ENCODE data around the gene TOX2.

TOX2 gene

GRCh38 chr20:43917380-43917779 lies 2.7 kb downstream of the TOX2 start:
- H3K36me3 Mint-ChIP-seq (ENCODE audit: low read depth), result no peaks in the 10 kb centered on the region
- no peak overlapping the region for H3K27ac Mint-ChIP-seq
- TF ChIP-seq CTCF (IDR thresholded peaks at IDR 0.05; ENCODE audit: unreplicated experiment in 3 of 3), result no peak

GRCh38 chr20:43919686-43920403 lies 5.2 kb downstream of the TOX2 start:
- Mint-ChIP-seq H3K4me3 (no peak overlapping the region), H3K4me1 (peaks cover 6% of the 10 kb centered on the region), H3K27ac (no peak overlapping the region), H3K36me3 (ENCODE audit: low read depth) (no peaks in the 10 kb centered on the region), H3K9me3 (peaks cover 3% of the 10 kb centered on the region), H3K27me3 (ENCODE audit: low read depth) (peaks cover 100% of the 10 kb centered on the region)
- no peak for TF ChIP-seq CTCF (IDR thresholded peaks at IDR 0.05; ENCODE audit: unreplicated experiment in 3 of 3)

More at GRCh38 chr20:43917380-43917779, 2.7 kb downstream of the TOX2 start:
- Mint-ChIP-seq H3K9me3 (peaks cover 17% of the 10 kb centered on the region), H3K4me3 (peak overlapping the region in 1 of 3 experiments; percentile 60), H3K27me3 (ENCODE audit: low read depth) (peaks cover 95% of the 10 kb centered on the region), H3K4me1 (peaks cover 6% of the 10 kb centered on the region)

GRCh38 chr20:43920797-43921196 lies 6.1 kb downstream of the TOX2 start:
- Mint-ChIP-seq H3K27ac (no peak overlapping the region), H3K4me1 (peaks cover 4% of the 10 kb centered on the region), H3K27me3 (ENCODE audit: low read depth) (peaks cover 100% of the 10 kb centered on the region), H3K9me3 (no peaks in the 10 kb centered on the region), H3K36me3 (ENCODE audit: low read depth) (no peaks in the 10 kb centered on the region), H3K4me3 (no peak overlapping the region)
- no peak for TF ChIP-seq CTCF (IDR thresholded peaks at IDR 0.05; ENCODE audit: unreplicated experiment in 3 of 3)

GRCh38 chr20:43921227-43921780 lies 6.7 kb downstream of the TOX2 start:
- Mint-ChIP-seq H3K27ac (no peak overlapping the region), H3K4me3 (no peak overlapping the region), H3K27me3 (ENCODE audit: low read depth) (peaks cover 98% of the 10 kb centered on the region), H3K4me1 (peaks cover 9% of the 10 kb centered on the region), H3K9me3 (no peaks in the 10 kb centered on the region), H3K36me3 (ENCODE audit: low read depth) (no peaks in the 10 kb centered on the region)
- TF ChIP-seq CTCF (IDR thresholded peaks at IDR 0.05; ENCODE audit: unreplicated experiment in 3 of 3), result no peak

DNA sequence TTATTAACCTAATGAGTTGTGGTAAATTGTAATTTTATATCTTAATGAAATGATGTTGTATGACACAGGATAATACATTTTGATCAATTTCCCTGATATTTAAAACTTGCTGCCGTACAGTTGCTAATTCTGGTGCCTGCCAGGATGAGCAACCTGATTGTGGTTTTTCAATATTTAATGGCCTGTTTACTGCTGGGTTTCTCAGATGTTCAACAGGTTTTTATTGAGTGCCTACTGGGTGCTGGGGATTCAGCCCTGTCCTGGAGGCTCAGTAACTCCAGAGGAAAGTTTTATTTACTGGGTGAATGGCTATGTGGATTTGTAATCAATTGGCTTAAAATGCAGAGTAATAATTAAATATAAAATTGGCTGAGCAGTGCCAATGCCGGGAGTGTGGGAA lies 8.0 kb downstream of the TOX2 start:
- no peak overlapping the region for H3K4me3 Mint-ChIP-seq
- H3K9me3 Mint-ChIP-seq, result no peaks in the 10 kb centered on the region
- peaks cover 10% of the 10 kb centered on the region for H3K4me1 Mint-ChIP-seq
- no peak for TF ChIP-seq CTCF (IDR thresholded peaks at IDR 0.05; ENCODE audit: unreplicated experiment in 3 of 3)
- no peaks in the 10 kb centered on the region for H3K36me3 Mint-ChIP-seq (ENCODE audit: low read depth)
- H3K27ac Mint-ChIP-seq, result no peak overlapping the region
- H3K27me3 Mint-ChIP-seq (ENCODE audit: low read depth), result peaks cover 93% of the 10 kb centered on the region

DNA sequence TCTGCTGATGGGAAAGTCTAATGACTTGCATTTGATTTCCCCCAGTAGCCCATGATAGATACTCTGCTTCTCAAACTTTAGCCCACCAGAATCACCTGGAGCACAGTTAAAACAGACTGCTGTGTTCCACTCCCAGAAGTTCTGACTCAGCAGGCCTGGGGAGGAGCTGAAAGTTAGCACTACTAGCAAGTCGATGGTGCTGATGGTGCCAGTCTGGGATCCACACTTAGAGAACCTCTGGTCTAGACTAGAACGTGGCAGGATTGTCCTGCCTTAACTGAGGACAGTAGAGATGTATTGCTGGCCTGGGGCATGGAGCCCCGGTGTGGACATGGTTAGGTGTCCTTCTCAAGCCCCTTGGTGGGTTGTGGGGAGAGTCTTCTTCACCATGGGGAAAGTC lies 8.7 kb downstream of the TOX2 start:
- Mint-ChIP-seq H3K36me3 (ENCODE audit: low read depth) (no peaks in the 10 kb centered on the region), H3K4me1 (peaks cover 10% of the 10 kb centered on the region), H3K27ac (no peak overlapping the region), H3K27me3 (ENCODE audit: low read depth) (peaks cover 90% of the 10 kb centered on the region), H3K9me3 (no peaks in the 10 kb centered on the region), H3K4me3 (no peak overlapping the region)
- TF ChIP-seq CTCF (IDR thresholded peaks at IDR 0.05; ENCODE audit: unreplicated experiment in 3 of 3), result no peak
